Activated CD4-positive, alpha-beta T cell treated with anti-CD3 and anti-CD28 coated beads for 1 hour (primary cell): ENCODE data around the gene SPRR4.

Source experiments
- DNase-seq: peaks from one replicate; pipeline ENCODE4 v3.0.0-alpha.2; 2020

SPRR4 gene, protein sequence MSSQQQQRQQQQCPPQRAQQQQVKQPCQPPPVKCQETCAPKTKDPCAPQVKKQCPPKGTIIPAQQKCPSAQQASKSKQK

DNA sequence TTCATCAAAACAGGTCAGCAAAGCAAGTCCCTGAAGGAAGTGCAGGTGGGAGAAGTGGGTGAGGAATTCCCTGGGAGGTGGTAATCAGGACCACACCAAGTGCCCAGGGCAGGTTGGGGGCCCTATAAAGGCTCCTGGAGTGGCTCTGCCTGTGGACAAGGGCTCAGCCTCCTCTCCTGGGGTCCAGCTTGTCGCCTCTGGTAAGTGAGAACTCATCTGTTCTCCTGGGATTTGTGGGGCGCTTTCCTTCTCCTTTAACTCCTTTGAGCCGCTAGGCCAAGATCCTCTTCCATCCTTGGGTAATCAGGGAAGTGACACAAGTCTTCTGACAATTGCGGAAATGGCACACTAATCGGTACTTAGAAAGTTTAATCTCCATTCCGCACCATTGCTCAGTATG lies at the start of gene SPRR4:
SPRR4 (plus strand) TSS at position 154 of the 400 bp plus-strand sequence. CDS start 1,243 bp downstream, outside the sequence.
- DNase-seq, result no peak

DNA sequence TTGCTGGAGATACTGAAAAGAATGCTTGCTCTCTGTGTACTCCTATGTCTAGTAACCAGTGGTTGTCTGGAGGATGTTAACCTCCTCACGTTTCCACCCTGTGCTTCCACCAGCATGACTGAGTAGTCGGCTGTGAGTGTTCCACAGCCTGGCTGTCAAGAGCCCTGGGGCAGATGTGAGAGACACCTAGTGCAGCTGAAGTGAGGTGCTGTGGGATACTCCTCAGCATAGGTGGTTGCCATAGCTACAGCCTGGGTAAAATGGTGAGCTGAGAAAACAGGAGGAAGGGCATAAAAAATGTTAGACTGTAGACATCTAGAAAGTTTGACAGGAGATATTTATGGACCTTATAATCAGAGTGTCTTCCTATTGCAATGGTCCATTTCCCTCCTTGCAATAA lies 46.3 kb upstream of the SPRR4 start:
- DNase-seq, result no peak

DNA sequence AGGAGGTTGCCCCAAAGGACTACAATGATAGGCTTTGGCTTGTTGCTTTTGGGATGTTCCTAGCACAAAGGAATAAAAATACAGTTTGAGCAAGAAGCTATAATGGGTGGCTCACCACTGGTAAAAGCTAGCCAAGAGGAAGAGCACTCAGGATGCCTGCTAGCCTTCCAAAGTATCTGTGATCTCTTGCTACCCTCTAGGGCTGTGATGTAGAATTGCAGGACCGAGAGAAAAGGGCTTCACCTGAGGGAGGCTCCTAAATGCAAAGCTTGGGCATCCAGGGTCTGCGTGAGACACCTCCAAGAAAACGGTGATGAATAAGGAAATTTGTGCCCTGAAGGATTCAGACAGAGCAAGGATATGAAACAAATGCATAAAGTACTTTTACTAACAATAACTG lies 44.4 kb upstream of the SPRR4 start:
- no peak for DNase-seq

DNA sequence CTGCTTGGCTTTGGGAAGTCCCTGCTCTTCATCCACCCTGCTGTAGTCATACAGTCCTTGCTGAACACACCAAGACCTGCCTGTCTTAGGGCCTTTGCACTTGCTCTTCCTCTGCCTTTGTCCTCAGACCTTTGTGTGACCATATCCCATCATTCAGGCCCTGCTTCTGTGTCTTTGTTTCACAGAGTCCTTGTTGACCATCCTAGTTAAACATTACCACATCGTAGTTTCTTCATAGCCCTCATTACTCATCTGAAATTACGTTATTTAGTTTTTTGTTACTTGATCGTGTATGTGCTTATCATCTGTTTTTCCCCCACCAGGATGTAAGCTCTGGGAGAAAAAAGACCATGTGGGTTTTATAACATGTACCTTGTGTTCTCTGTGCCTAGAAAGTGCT lies 41.8 kb upstream of the SPRR4 start:
- no peak for DNase-seq

DNA sequence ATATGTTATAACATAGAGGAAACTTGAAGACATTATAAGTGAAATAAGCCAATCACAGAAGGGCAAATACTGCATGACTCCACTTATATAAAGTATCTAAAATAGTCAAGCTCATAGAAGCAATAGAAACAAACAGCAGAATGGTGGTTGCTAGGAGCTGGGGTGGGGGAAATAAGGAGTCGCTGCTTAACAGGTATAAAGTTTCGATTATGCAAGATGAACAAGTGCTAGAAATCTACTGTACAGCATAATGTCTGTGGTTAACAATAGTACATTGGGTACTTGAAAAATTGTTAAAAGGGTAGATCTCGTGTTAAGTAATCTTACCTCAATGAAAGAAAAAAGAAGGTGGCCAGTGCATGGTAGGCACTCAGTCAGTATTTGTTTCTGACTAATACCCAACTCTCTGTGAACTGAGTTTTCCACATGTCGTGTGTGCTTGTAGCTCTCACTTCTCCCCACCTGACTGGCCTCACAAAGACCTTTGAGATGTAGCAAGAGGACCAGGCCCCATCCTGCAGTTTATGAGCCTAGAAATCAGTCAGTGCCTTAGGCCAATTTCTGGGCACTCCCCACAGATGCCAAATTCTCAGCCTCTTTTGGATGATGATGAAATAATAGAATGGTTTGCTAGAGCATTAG lies 38.2 kb upstream of the SPRR4 start:
- DNase-seq, result no peak

DNA sequence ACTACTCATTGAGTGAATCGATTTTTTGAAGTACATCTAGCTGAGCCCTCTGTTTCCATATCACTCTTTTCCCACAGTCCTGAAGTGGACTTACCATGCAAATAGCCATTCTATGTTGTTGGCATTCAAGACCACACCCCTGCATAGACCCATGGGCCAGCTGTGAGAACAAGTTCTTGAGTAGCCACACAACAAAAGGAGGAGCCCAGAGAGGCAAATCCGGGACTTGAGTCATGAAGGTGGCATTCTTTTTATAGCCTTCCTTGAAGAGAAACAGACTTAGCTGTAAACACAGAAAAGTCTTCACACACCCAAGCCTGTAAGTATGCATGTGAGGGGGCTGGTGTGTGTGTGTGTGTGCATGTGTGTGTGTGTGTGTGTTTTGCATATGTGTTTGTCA lies 37.3 kb upstream of the SPRR4 start:
- no peak for DNase-seq

DNA sequence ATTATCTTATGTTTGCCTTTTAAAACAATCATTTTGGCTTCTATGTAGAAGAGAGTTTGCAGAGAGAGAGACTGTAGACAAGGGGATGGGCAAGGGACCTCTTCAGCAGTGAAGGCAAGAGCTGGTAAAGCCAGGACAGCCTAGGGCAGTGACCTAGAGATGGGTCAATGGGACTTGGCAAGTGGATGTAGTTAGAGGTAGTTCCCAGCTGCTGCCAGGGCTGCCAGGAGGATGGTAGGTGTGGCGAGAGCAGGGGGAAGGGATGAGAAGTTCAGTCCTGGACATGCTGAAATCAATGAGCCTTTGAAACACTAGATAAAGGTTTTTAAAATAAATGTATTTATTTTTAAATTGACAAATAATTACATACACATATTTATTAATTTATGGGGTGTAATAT lies 29.8 kb upstream of the SPRR4 start:
- no peak for DNase-seq

DNA sequence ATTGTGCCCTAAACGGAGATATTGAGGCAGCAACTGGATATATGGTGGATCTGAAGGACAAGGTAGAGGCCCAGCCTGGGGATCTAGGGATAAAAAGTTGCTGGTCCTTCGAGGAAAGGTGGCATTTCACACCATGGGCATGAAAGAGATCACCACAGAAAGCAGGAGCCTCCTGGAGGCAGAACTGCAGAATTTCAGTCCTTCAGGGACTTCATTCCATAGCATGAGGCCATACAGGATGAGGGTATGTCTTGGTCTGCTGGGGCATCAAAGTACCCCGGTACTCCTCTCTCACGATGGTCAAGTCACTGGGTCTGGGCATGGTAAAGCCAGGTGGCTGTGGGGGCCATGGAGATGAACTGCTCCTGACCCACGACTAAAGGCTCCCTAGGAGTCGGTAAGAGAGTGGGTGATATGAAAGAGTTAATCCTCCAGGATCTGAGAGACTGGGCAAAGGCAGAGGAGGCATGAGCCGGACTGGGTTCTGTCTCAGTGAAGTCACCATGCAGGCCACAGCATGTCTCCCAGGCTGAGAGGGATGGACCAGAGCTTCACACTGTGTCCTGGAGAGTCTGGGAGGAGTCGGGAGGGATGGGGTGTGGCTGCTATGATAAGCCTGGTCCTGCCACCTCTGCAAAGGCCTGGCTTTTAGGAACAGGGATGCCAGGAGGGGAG lies 29.3 kb upstream of the SPRR4 start:
- DNase-seq, result no peak

DNA sequence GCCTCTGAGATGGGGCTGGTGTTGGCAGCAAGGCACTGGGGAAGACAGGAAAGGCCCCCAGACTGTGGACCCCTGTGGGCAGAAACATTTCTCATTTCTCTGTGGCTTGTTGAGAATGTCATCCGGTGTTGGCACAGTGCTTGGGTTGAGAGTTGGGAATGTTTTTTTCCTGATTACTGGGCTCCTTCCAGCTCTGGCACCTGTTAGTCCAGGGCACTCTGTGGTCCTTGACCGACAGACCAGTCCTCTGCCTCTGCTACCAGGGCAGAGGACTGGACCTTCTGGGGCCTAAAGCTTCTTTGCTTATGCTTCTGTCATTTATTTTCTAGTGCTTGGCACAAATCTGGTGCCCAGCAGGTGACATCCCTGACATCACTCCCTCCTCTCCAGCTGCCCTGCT lies 28.3 kb upstream of the SPRR4 start:
- no peak for DNase-seq

DNA sequence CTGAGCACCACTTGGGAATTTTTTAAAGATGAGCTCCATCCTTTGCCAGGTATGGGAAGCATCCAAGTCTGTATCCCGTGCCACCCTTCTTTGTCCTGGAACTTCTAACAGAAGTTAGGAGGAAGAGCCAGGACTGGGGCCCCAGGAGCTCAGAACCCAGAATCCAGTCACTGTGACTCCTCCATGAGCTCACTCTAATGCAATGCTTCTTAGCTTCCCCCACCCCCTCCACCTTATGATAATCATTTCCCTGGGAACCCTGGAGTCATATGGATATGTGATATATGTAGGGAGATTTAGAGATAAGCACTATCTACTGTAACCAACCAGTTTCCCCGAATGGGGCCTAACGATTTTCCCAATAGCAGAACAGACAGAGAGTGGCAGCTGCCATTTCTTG lies 24.2 kb upstream of the SPRR4 start:
- DNase-seq, result no peak

DNA sequence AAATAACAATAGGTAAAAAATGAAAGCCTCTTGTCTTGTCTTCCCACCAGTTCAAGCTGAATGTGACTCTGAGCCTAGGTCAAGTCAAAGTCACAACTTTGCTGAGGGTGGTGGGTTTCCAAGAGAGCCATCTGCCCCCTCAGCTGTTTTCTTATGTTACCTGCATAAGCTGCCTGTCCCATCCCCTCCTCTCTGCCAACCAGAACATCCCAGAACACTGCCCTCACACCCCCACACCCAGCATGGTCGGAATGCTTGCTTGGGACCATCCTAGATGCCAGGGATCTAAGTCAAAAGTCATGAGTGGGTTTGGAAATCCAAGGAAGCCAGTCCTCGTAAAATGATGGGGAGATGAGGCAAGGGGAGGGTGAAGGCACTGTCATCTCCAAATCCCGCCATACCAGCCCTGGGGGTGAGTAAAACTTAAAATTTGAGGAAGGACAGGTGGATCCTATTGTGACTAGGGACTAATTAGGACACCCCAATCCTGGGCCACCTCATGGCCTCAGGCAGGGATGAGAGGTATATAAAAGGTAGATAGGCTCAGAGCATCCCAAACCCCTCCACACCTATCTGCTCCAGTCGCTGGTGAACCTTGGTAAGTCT lies 23.7 kb upstream of the SPRR4 start, which contains the start of gene SPRR5:
SPRR5 (plus strand) TSS at position 556 of the 606 bp plus-strand sequence. CDS start 1,349 bp downstream, outside the sequence.
- no peak for DNase-seq

DNA sequence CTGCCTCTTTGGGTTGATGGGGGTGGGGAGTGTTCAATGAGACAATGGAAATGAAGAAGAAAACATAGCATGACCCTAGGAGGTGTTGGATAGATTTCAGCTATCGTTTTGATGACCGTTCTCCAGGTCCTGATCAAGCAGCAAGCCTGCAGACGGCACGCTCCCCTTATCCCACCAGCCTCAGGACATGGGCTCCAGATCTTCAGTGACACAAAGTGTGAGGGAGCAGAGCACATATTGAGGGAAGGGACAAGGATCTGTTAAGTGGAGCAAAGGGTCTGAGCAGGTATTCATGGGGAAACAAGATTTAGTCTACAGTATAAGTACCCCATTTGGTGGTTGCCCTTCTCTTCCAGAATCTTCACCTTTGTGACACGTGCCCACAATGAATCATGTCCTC lies 18.7 kb upstream of the SPRR4 start:
- no peak for DNase-seq

DNA sequence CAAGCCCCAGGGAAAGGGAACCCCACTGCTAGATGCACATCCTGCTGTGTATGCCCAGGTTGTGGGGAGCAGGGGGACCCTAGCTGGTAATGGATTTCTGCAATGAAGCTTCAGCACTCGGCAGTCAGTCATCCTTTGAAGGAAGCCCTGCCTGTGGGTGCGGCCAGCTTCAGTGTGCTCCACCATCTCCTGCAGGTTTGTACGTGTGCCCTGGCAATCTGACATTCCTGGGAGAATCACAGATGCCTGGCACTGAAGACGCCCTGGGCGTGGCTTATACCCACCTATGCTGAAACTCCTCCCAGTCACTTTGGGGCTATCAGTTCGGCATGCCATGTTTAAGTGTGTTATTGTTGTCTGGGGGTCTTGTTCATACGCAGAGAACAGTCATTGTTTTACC lies 16.7 kb upstream of the SPRR4 start:
- DNase-seq, result no peak

DNA sequence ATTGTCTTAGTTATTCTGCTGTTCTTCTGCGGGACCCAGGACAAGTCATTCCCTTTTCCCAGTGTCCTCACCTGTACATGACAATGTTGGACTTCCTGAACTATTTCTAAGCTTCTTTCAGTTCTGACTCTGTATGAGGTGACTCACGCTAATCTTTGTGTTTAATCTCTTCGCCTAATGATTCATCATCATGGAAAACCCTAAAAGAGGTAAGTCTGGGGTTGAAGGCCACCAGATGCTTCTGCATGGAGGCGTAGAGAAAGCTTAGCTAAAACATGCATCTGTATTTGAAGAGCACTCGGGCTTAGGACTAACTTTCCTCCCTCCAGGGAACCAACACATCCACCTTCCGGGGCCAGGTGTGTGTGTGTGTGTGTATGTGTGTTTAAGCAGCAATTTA lies 16.0 kb upstream of the SPRR4 start:
- DNase-seq, result no peak

DNA sequence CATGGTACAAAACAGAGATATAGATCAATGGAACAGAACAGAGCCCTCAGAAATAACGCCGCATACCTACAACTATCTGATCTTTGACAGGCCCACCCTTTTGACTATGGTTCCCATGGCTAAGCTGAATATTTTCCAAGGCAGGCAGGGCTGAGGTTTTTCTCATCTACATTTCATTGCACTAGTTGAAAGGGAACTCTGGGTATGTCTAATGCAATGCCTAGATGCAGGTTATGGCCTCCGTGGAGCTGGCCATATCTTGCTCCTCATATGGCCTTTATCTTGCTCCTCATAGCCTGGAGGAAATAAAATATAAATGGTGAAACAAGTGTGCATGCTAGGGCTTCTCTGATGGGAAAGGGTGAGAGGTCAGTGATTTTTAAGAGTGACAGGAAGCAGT lies 12.9 kb upstream of the SPRR4 start:
- DNase-seq, result no peak

DNA sequence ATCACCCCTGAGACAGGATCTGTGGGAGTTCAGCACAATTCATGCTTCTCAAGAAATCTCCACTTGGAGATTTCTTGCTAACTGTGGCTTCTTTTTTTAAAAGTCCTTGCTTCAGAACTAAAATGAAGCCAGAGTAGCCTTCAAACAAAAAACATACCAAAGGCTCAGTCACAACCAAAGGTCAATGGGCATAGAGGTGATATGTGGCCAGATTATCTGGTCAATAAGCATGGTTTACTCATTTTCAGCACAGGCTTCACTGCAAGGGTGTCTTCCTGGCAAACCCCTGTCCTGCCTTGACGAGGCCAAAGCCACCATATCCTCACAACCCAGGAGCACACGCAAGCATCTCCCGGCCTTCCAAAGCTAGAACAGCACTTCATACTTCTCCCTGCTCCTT lies 11.2 kb upstream of the SPRR4 start:
- DNase-seq, result no peak

DNA sequence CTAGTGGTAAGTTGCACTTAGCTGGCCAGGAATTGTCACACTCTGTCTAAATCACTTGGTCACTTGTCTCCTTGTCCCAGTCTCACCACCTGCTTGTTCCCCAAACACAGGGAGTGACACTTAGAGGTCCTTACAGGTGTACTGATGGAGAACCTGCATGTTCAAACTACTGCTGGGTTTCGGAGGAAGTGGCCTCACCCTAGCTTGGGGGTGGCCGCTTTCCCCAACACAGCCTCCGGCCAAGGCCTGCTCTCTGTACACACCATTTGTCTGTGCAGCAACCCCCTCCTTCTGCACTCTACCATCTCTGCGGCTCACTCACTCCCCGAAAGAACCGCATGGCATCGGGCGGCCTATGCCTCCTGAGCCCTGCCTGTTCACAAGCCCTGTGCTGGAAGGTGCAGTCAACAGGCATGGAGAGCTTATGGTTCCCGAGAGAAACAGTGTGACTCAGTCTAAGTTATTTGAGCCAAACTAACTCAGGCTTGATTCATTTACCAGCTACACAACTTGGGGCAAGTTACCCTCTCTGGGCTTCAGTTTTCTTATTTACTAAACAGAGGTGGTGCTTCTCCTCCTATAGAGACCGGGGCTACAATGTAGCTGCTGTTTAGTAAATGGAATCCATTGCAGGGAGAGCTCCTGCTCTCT lies 10.5 kb upstream of the SPRR4 start:
- no peak for DNase-seq

DNA sequence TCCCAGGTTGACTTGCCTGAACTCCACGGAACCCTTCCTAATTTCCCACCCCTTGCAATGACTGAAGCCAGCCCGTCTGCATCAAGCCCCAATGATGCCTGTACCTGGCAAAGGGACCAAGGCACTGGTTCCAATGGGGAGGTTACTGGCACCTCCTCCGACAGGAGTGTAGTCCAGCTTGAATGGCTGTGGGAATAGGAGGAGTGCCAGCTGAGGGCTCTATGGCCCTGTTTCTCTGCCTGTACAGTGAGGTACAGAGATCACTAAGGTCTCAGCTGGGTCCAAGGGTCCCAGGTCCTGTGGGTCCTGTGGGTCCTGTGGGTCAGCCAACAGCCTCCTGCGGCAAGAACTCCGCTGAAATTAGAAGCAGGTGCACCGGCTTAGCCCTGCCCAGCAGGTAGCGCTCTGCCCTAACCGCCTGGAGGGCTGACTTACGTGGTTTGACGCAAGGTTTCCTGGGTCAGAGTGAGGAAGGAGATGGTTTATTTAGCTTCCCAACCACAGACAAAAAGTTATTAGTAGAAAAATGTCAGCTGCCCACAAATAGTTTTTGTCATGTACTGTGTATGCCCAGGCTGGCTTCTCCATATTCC lies 9.9 kb upstream of the SPRR4 start:
- no peak for DNase-seq

DNA sequence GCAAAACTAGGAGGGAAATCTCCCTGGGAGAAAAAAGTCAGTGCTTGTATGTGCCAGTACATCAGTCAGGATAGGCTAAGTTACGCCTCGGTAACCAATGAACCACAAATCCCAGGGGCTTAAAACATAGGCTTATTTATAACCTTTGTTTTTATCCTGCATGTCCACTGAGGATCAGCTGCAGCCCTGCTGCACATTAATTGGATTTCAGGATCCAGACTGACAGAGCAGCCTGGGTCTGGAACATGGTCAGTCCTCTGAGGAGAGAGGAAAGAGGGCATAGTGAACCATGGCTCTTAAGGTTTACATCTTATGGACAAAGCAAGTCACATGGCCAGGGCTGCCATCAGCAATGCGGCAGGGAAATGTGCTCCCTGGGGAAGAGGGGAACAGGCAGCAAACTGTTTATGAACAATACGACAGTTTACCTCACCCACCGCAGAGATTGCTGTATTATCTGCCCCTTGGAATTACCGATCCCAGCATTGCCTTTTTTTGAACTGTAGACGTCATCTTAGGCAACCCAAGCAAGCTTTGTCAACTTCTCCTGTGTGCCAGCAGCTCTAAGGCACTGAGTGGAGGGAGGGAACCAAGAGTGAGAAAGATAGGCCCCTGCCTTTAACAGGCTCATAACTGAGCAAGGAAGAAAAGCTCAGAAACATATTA lies 9.1 kb upstream of the SPRR4 start:
- DNase-seq, result no peak

DNA sequence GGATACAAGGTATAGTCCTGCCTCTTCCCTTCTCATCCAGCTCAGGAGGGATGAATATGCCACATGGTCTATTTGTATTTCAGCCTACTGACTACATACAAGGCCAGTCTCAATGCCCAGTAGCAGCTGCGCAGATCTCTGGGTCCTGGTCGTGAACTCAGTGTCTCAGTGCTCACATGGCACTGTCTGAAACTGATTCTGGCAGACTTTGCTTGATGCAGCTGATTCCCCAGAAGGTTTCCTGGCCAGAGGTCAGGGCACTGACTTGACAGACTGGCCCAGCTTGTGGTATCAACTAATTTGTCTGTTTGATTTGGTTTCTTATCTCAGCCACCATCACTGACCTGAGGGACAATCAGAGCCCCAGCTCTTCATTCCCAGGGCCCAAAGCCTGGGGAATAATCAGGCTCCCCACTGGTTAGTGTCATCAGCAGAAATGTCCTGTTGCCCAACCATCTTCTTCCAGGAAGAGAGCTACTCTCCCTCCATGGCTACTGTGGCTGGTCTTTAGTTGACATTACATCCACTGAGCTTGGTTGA lies 7.5 kb upstream of the SPRR4 start:
- DNase-seq, result no peak

DNA sequence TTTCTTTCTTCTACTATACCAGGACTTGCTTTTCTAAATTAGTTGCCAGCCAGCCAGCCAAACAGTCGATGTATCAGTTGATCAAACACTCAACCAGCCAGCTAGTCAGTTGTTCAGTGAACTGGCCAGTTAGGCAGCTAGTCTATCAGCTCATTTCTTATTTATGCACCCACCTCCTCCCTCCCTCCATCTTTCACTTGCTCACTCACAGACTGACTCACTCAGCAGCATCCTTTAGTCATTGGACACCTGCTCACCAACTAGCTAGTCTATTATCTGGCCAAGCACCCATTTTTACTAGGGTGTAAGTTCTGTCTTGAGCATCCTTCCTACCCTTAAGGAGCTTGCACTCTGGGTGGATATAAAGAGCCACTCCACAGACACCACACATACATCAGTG lies 5.9 kb upstream of the SPRR4 start:
- DNase-seq, result no peak

DNA sequence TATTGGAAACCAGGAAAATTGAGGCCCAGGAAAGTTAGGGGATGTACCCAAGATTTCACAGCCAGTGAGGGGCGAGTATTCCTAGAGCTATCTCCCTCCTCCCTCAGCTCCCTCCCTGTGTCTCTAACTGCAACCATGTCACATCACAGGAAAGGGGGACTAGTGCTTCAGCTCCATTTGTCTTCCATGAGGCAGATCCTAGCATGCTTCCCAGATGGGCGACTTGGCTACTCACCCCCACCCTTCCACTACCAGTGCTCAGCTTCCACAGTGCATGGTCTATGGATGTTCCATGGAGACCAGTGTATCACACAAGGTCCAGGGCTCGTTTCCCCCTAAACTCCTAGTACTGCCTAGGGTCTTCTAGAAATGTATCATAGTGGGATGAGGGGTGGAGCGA lies 4.6 kb upstream of the SPRR4 start:
- DNase-seq, result no peak

DNA sequence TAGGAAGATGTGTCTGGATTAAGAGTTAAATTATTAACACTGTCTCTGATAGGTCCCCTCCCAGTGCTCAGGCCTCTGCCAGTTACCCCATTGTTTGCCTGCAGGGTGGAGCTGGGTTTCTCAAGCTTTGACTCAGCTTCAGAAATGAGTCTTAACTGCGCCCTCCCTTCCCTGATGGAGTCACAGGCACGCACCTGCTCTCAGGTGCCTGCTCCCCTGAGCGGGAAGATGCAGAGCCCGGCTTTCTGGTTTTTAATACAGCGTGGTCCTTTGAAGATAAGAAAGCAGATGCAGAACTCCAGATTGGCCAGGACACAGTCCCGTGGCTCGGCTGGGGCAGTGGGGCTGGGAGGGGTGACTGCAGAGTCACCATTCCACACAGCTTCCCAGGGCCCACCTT lies 3.2 kb upstream of the SPRR4 start:
- no peak for DNase-seq
